ENCODE measurements around the gene ARRDC2. TPM values are rescaled to one million over a fixed set of nuclear protein-coding genes. Genes with fewer than 3 reads are reported as not detected.
A peak's percentile ranks its signal among the peaks of the same experiment; 100 is the strongest.

The ARRDC2 gene
- total RNA-seq, 1 donor from 2014 or later: 4.7 TPM

- Mint-ChIP-seq H3K4me3 (peak overlapping the region; percentile 70), H3K27me3 (ENCODE audit: insufficient read depth, low read depth) (peaks cover 14% of the 10 kb centered on the region), H3K27ac (peak overlapping the region; percentile 79), H3K4me1 (peaks cover 21% of the 10 kb centered on the region), H3K36me3 (no peaks in the 10 kb centered on the region), H3K9me3 (peaks cover 2% of the 10 kb centered on the region)
- Histone ChIP-seq H3F3A (ENCODE audit: low read depth) (peaks cover 17% of the 10 kb centered on the region), H3K27me3 (peaks cover 8% of the 10 kb centered on the region), H3K4me1 (peaks cover 8% of the 10 kb centered on the region), H3K36me3 (no peaks in the 10 kb centered on the region), H3K4me3 (no peak overlapping the region), H2AFZ (replicated peaks) (no peak overlapping the region), H3K79me2 (ENCODE audit: low read depth) (no peaks in the 10 kb centered on the region), H3K4me2 (no peak overlapping the region), H4K20me1 (ENCODE audit: low read depth) (no peaks in the 10 kb centered on the region), H3K9me3 (ENCODE audit: low read depth) (no peaks in the 10 kb centered on the region), H3K27ac (no peak overlapping the region), H3K9ac (no peak overlapping the region)
- no peak for TF ChIP-seq CTCF (IDR thresholded peaks at IDR 0.05)
- TF ChIP-seq EZH2 (IDR thresholded peaks at IDR 0.05): no peak
- no peak for TF ChIP-seq EZH2phosphoT487 (IDR thresholded peaks at IDR 0.05)
- no peak for DNase-seq (ENCODE audit: low spot score)
Measured at GRCh38 chr19:18008814-18009213, 844 bp downstream of the ARRDC2 start.

- Histone ChIP-seq H3K4me2 (no peak overlapping the region), H3K79me2 (ENCODE audit: low read depth) (no peaks in the 10 kb centered on the region), H3K4me3 (no peak overlapping the region), H3F3A (ENCODE audit: low read depth) (peaks cover 21% of the 10 kb centered on the region), H4K20me1 (ENCODE audit: low read depth) (no peaks in the 10 kb centered on the region), H3K27ac (no peak overlapping the region), H3K4me1 (peaks cover 12% of the 10 kb centered on the region), H2AFZ (replicated peaks) (no peak overlapping the region), H3K36me3 (no peaks in the 10 kb centered on the region), H3K9me3 (ENCODE audit: low read depth) (no peaks in the 10 kb centered on the region), H3K9ac (no peak overlapping the region), H3K27me3 (peaks cover 8% of the 10 kb centered on the region)
- H3K36me3 Mint-ChIP-seq: no peaks in the 10 kb centered on the region
- peaks cover 19% of the 10 kb centered on the region for H3K27me3 Mint-ChIP-seq (ENCODE audit: insufficient read depth, low read depth)
- H3K4me3 Mint-ChIP-seq: no peak overlapping the region
- peaks cover 2% of the 10 kb centered on the region for H3K9me3 Mint-ChIP-seq
- no peak for DNase-seq (ENCODE audit: low spot score)
- TF ChIP-seq CTCF (IDR thresholded peaks at IDR 0.05): no peak
- TF ChIP-seq EZH2 (IDR thresholded peaks at IDR 0.05): no peak
- TF ChIP-seq EZH2phosphoT487 (IDR thresholded peaks at IDR 0.05): no peak
- H3K4me1 Mint-ChIP-seq: peaks cover 29% of the 10 kb centered on the region
- no peak overlapping the region for H3K27ac Mint-ChIP-seq
Measured at GRCh38 chr19:18009412-18010066, 1.6 kb downstream of the ARRDC2 start.

- H4K20me1 ChIP-seq (ENCODE audit: low read depth): no peaks in the 10 kb centered on the region
- H3K4me1 ChIP-seq: peaks cover 12% of the 10 kb centered on the region
- H3K79me2 ChIP-seq (ENCODE audit: low read depth): no peaks in the 10 kb centered on the region
- TF ChIP-seq EZH2 (IDR thresholded peaks at IDR 0.05): no peak
- H3K9me3 ChIP-seq (ENCODE audit: low read depth): no peaks in the 10 kb centered on the region
- no peak overlapping the region for H3K4me2 ChIP-seq
- no peaks in the 10 kb centered on the region for H3K36me3 ChIP-seq
- no peak overlapping the region for H3K27ac ChIP-seq
- Mint-ChIP-seq H3K4me3 (no peak overlapping the region), H3K9me3 (peaks cover 2% of the 10 kb centered on the region), H3K36me3 (no peaks in the 10 kb centered on the region), H3K27me3 (ENCODE audit: insufficient read depth, low read depth) (peaks cover 21% of the 10 kb centered on the region), H3K4me1 (peaks cover 34% of the 10 kb centered on the region), H3K27ac (no peak overlapping the region)
- peaks cover 21% of the 10 kb centered on the region for H3F3A ChIP-seq (ENCODE audit: low read depth)
- peaks cover 8% of the 10 kb centered on the region for H3K27me3 ChIP-seq
- no peak overlapping the region for H3K9ac ChIP-seq
- no peak for DNase-seq (ENCODE audit: low spot score)
- H3K4me3 ChIP-seq: no peak overlapping the region
- H2AFZ ChIP-seq (replicated peaks): no peak overlapping the region
Measured at GRCh38 chr19:18010149-18010548, 2.2 kb downstream of the ARRDC2 start.
